Right lobe of liver (tissue), 6 donors: ENCODE measurements around the gene TCAP. TPM values are rescaled to one million over a fixed set of nuclear protein-coding genes. Genes with fewer than 3 reads are reported as not detected.

Experiments
- ATAC-seq, 4 donors: fragments of 200-7000 bp; cut with Tn5 transposase; one replicate each; pipeline ENCODE4 v1.9.1; 2020; ENCODE audit warnings: mild to moderate bottlenecking in 4 of 4, moderate library complexity in 4 of 4
- DNase-seq, 3 donors: peaks; one replicate each; pipeline ENCODE4 v3.0.0-alpha.2; 2020
- H3K27ac ChIP-seq, 3 donors: fragments of 200-600 bp; one replicate each; pipeline ENCODE4 v1.8.0; 2022
- H3K27me3 ChIP-seq, 2 donors: fragments of 200-600 bp; one replicate each; pipeline ENCODE4 v1.8.0; 2022
- H3K36me3 ChIP-seq, 4 donors: fragments of 200-600 bp; sonication (generic) in 1 of 4; one replicate each; pipeline versions ENCODE4 v1.5.1 to v1.8.0; 2017 to 2022; ENCODE audit warnings: control low read depth in 1 of 4
- H3K4me1 ChIP-seq, 4 donors: fragments of 200-600 bp; sonication (generic) in 1 of 4; one replicate each; pipeline versions ENCODE4 v1.5.1 to v1.8.0; 2017 to 2022; ENCODE audit warnings: control low read depth in 1 of 4
- H3K4me3 ChIP-seq, 3 donors: fragments of 200-600 bp; one replicate each; pipeline ENCODE4 v1.8.0; 2022
- H3K9me3 ChIP-seq, 4 donors: fragments of 200-600 bp; sonication (generic) in 1 of 4; one replicate each; pipeline versions ENCODE4 v1.5.1 to v1.8.0; 2017 to 2022; ENCODE audit warnings: control low read depth in 1 of 4
- CTCF ChIP-seq, 4 donors: fragments of 200-600 bp in 3 of 4; fragments of 450-650 bp in 1 of 4; IDR thresholded peaks; one replicate each; pipeline versions ENCODE4 v1.5.1 to v1.8.0; 2016 to 2022; ENCODE audit warnings: antibody characterized with exemption in 4 of 4, mild to moderate bottlenecking in 2 of 4
- POLR2A ChIP-seq: fragments of 450-650 bp; IDR thresholded peaks from one replicate; pipeline ENCODE4 v1.6.1; 2017; ENCODE audit warnings: antibody characterized with exemption, mild to moderate bottlenecking
- WGBS: methylation state at CpG from one replicate; pipeline ENCODE4 v1.1.6; 2018; ENCODE audit warnings: low coverage, low lambda C conversion rate; ENCODE audit not compliant: insufficient coverage; ENCODE audit errors: missing lambda C conversion rate; 5-methylcytosine and 5-hydroxymethylcytosine counted together
- intact Hi-C, 2 donors: fragments of 100-400 bp; cut with DNase I; formaldehyde crosslinking; loops; one replicate each; pipeline versions ENCODE4 v1.11.2 to v1.14.1; 2022
- total RNA-seq, 6 experiments: library from RNA; depleted of rRNA in 2 of 6; stranded (reverse); fragments of >200 nt in 2 of 6; fragmentation: NEBNext Ultra II Directional in 3 of 6; extraction: Animal tissue kit (Norgen Biotek cat#: 25700) in 3 of 6; gene quantifications; one replicate each; pipeline versions ENCODE4 v1.1.0 to v1.2.4, GENCODE V29; 2016 to 2023
- donor health status: DM: no; HTN: yes; CAD: no.
- donor health status: DM: no; HTN: no; CAD: no.
- donor health status: DM: no; HTN: no; CAD: no.
- donor health status: DM: no; HTN: yes; CAD: no.
- donor health status: DM: no; HTN: yes; CAD: no.

The TCAP gene
- total RNA-seq, 6 experiments from 2014 or later = 0.49 to 4.3 (median 1.1) TPM

DNA sequence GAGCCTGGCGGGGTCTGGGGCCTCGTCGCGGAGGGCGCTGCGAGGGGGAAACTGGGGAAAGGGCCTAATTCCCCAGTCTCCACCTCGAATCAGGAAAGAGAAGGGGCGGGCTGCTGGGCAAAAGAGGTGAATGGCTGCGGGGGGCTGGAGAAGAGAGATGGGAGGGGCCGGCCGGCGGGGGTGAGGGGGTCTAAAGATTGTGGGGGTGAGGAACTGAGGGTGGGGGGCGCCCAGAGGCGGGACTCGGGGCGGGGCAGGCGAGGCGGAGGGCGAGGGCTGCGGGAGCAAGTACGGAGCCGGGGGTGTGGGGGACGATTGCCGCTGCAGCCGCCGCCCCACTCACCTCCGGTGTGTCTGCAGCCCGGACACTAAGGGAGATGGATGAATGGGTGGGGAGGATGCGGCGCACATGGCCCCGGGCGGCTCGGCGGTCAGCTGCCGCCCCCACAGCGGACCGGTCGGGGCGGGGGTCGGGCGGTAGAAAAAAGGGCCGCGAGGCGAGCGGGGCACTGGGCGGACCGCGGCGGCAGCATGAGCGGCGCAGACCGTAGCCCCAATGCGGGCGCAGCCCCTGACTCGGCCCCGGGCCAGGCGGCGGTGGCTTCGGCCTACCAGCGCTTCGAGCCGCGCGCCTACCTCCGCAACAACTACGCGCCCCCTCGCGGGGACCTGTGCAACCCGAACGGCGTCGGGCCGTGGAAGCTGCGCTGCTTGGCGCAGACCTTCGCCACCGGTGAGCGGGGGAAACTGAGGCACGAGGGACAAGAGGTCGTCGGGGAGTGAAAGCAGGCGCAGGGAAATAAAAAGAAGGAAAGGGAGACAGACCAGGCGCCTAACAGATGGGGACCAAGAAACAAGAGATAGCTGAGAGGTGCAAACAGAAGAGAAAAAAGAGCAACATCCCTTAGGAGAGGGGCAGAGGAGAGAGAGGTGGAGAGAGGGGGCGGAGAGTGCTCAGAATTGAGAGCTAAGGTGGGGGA lies 3.1 kb downstream of the TCAP start, which contains the start of gene PNMT:
Gene PNMT (plus strand): TSS at position 509 of the 980 bp plus-strand sequence. CDS start 23 bp downstream, at position 532.
- WGBS = 4% methylated on average over 46 of the region's 85 CpGs
- Histone ChIP-seq H3K4me3 (peak within 1 kb of the TSS; percentile 19 to 36 (median 21)), H3K4me1 (peaks cover 0 to 39% (median 19%) of the 10 kb centered on the region in 4 donors), H3K27me3 (peaks cover 0 to 4% of the 10 kb centered on the region in 2 donors), H3K27ac (no peak within 1 kb of the TSS), H3K36me3 (no peaks in the 10 kb centered on the region), H3K9me3 (no peaks in the 10 kb centered on the region)
- peak; percentile 74 to 82 (median 78) for DNase-seq
- peak; percentile 54 to 69 (median 57) for TF ChIP-seq CTCF (IDR thresholded peaks at IDR 0.05)
- no peak for TF ChIP-seq POLR2A
- peak; percentile 27 to 41 (median 33) for ATAC-seq
- intact Hi-C loops = no loop called here

DNA sequence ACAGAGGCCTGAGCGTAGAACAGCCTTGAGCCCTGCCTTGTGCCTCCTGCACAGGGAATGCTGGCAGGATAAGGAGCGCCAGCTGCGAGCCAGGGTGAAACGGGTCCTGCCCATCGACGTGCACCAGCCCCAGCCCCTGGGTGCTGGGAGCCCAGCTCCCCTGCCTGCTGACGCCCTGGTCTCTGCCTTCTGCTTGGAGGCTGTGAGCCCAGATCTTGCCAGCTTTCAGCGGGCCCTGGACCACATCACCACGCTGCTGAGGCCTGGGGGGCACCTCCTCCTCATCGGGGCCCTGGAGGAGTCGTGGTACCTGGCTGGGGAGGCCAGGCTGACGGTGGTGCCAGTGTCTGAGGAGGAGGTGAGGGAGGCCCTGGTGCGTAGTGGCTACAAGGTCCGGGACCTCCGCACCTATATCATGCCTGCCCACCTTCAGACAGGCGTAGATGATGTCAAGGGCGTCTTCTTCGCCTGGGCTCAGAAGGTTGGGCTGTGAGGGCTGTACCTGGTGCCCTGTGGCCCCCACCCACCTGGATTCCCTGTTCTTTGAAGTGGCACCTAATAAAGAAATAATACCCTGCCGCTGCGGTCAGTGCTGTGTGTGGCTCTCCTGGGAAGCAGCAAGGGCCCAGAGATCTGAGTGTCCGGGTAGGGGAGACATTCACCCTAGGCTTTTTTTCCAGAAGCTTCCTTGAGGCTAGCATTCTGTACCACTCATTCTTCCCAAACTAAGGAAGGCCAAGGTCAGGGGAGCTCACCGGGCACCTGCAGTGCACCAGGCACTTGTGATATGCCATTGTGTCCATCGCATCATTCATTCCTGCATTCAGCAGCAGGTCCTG lies 5.0 kb downstream of the TCAP start:
- no peaks in the 10 kb centered on the region for H3K9me3 ChIP-seq
- TF ChIP-seq POLR2A (no peak), CTCF (IDR thresholded peaks at IDR 0.05) (no peak)
- no peak for DNase-seq

DNA sequence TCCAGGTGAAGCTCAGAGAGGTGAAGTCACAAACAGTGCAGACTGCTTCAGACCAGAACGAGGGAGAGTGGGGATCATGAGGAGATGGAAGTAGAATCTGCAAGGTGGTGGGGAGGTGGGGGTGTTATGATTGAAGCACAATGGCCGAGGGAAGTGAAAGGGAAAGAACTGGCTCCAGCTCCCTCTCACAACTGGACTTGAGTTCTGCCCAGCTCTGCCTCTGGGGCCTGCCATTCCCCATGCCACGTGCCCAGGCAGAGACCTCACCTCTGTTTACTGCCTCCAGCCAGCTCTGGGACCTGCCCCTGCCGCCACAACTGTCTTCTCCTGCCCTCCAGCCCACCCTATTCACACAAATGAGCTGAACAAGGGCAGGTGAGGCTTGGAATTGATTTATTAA lies 5.6 kb downstream of the TCAP start:
- H3K9me3 ChIP-seq = no peaks in the 10 kb centered on the region
- no peak overlapping the region for H3K27ac ChIP-seq
- DNase-seq = no peak
- TF ChIP-seq CTCF (IDR thresholded peaks at IDR 0.05) (no peak), POLR2A (no peak)
- 73% methylated on average over 2 of the region's 4 CpGs for WGBS
- peaks cover 0 to 4% of the 10 kb centered on the region in 2 donors for H3K27me3 ChIP-seq
- ATAC-seq = no peak
- H3K4me1 ChIP-seq = peaks cover 0 to 26% (median 8%) of the 10 kb centered on the region in 4 donors
- intact Hi-C loops = loop anchor here (5.0 to 10.0 kb wide), 2 partner anchors 46 to 57 kb away; partner anchors contain the start of gene PPP1R1B (in 1 of the 2)
- H3K4me3 ChIP-seq = no peak overlapping the region
- H3K36me3 ChIP-seq = no peaks in the 10 kb centered on the region

More for the DNA sequence above, 5.0 kb downstream of the TCAP start:
- Histone ChIP-seq H3K4me3 (no peak overlapping the region), H3K36me3 (no peaks in the 10 kb centered on the region), H3K27me3 (peaks cover 0 to 4% of the 10 kb centered on the region in 2 donors), H3K4me1 (peaks cover 0 to 26% (median 10%) of the 10 kb centered on the region in 4 donors), H3K27ac (no peak overlapping the region)
- intact Hi-C loops = loop anchor here (5.0 to 10.0 kb wide), 2 partner anchors 45 to 57 kb away; partner anchors contain the start of gene PPP1R1B (in 1 of the 2)
- no peak for ATAC-seq
- WGBS = 93% methylated on average over 4 of the region's 23 CpGs
